HG03280 (cell line): ENCODE measurements around the gene GDF2.

Experiments used
- ATAC-seq: cut with Tn5 transposase; IDR thresholded peaks from one replicate; pipeline ENCODE4 v1.9.1; 2021; ENCODE audit warnings: mild to moderate bottlenecking, moderate library complexity; ENCODE audit not compliant: unreplicated experiment

GDF2 gene

DNA sequence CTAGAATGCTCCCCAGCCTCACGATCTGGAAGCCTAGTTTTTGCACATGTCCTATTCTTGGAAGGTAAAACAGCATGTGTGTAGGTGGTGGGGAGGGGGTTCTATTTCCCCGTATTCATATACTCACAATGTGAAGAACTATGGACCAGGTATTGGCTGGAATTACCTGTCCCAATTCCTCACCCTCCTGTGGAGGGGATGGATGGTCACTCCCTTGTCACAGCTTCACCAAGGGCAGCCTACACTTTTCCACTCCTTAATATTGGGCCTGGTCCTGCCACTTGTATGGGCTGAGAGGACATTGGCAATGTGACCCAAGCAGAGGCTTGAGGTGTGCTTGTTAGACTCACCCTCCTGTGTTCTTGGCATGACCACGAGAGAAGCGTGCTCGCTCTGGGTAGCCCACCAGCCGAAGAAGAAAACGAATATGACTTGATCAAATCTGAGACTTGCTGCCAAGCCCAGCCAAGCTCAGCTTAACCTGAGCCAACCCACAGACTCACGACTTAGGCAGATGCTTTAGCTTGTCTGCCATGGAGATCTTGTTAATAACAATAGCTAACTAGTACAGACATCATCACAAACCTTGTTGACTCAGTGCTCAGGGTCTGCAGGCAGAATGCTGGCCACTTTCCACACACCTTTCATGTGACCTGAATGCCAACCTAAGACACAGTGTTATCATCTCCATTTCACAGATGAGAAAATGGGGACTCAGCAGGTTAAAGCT lies 44.6 kb downstream of the GDF2 start:
- no peak for ATAC-seq

DNA sequence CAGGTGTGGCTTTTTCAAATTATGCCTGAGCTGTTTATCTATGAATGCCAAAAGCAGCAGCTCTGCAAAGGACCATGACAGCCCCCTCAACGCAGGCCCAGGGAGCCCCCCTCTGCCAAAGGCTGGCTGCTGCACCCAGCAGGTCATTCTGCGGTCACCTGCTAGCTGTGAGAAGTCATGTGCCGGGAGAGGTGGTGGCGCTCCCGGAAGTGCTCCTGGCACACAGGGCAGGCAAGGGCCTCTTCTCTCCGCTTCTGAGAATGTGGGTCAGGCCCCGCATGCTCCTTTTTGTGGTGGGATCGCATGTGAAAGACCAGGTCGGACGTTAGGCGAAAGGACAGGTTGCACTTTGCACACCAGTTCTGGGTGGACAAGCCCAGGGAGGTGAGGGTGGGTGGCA lies 45.4 kb downstream of the GDF2 start:
- ATAC-seq: no peak

- no peak for ATAC-seq
These were observed 46.4 kb downstream of the GDF2 start for GRCh38 chr10:47368431-47369180.

GRCh38 chr10:47369251-47369894 lies 47.1 kb downstream of the GDF2 start:
- ATAC-seq: no peak

- ATAC-seq: no peak
These were observed 47.9 kb downstream of the GDF2 start for GRCh38 chr10:47370015-47370767.

- ATAC-seq: no peak
These were observed 48.6 kb downstream of the GDF2 start for GRCh38 chr10:47370878-47371277.

GRCh38 chr10:47371629-47372485 lies 49.6 kb downstream of the GDF2 start:
- ATAC-seq: no peak

GRCh38 chr10:47372726-47373125 lies 50.5 kb downstream of the GDF2 start:
- no peak for ATAC-seq

DNA sequence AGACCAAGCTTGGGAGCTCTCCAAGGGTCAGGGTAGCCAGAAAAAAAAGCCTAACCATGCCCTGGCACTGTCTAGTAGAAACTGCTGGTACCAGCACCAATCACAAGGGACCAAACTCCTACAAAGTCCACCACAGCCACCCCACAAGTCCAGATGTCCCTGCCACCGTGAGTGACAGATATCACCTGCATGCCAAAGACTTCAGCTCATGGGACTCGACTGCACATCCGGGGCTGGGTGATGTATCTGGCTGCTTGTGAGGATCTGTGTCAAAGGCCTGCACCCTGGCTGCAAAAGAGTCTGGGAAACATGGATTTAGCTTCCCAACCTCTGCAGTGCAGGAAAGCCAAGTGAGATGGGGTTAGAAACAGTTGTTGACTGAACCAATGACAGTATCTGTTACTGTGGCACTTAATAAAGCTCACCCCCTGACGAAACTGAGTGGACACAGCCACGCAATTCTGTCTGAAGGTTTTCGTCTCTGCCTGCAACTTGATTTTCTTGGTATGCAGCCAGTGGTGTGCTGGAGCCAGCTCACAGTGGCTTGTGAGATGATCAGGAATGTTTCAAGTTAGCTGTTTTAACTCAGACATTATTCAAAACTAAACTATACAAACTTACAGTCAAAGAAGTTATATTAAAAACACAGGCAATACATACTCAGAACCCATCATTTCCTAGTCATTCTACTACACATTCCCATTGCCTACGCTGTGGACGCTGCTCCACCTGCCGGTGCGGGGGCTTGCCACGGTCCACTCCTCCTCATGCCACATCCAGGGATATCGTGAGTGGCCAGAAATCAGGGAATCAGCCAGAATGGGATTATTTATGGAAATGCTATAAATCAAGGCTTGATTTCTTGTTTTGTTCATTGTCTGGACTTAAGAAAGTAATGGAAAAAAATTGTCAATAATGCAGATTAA lies 52.6 kb downstream of the GDF2 start:
- no peak for ATAC-seq

- ATAC-seq: no peak
These were observed 54.4 kb downstream of the GDF2 start for GRCh38 chr10:47376522-47377220.
